ENCODE data around the gene TMEM87A. TPM values are rescaled to one million over a fixed set of nuclear protein-coding genes. Genes with fewer than 3 reads are reported as not detected.
A peak's percentile ranks its signal among the peaks of the same experiment; 100 is the strongest.
"Not testable (repeated sequence)": the region's sequence is repeated elsewhere in the genome, so short reads cannot be mapped to it uniquely, and the experiment has no call there.

TMEM87A gene, protein sequence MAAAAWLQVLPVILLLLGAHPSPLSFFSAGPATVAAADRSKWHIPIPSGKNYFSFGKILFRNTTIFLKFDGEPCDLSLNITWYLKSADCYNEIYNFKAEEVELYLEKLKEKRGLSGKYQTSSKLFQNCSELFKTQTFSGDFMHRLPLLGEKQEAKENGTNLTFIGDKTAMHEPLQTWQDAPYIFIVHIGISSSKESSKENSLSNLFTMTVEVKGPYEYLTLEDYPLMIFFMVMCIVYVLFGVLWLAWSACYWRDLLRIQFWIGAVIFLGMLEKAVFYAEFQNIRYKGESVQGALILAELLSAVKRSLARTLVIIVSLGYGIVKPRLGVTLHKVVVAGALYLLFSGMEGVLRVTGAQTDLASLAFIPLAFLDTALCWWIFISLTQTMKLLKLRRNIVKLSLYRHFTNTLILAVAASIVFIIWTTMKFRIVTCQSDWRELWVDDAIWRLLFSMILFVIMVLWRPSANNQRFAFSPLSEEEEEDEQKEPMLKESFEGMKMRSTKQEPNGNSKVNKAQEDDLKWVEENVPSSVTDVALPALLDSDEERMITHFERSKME
- 25.8 and 27.7 TPM in 2 replicates for total RNA-seq

DNA sequence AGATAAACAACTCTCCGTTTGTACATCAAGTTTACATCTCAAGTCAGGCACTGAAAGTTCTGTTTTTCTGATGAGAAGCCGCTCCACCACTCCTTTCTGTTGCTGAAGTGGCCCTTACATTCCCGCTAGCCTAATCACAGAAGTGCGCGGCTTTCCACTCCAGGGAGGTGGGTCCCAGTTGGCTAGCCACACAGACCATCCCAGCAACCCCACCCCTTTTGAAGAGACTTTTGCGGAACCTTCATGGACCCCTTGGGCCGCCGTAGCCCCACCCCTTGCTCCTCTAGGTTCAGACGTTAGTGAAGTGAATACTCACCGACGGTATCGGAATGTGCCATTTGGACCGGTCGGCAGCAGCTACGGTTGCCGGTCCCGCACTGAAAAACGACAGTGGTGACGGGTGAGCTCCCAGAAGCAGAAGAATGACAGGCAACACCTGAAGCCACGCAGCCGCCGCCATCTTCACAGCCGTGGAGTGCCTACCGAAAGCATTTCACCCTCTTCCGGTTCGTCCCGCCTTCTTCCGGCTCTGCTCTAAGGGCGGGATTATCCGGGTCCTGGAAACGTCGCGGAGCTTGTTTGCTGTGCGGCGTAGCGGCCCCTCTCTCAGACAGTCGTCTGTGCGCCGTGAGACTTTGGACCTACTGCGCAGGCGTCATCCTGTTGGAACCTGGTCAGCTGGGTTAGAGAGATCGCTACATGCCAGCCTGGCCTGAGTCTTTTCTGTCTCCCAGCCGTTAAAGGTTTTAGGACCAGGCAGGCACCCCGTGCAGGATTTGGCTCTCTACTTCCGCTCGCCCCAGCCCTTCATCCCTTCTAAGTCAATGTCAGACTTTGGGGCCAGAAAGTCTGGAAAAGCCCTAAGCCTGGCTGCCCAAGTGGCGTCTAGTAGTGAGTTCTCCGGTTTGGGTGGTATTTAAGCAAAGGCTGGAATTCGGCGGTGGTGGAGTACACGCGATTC is at the start of gene TMEM87A, which contains the start of gene GANC:
TMEM87A (minus strand) TSS at position 495 of the 961 bp plus-strand sequence; CDS start at position 460, 35 bp downstream.
GANC (plus strand) TSS at position 263 of the 961 bp plus-strand sequence. CDS start 1,281 bp downstream, outside the sequence.
- peak; percentile 93 for DNase-seq (ENCODE audit: extremely low read depth, low read depth, low spot score)

DNA sequence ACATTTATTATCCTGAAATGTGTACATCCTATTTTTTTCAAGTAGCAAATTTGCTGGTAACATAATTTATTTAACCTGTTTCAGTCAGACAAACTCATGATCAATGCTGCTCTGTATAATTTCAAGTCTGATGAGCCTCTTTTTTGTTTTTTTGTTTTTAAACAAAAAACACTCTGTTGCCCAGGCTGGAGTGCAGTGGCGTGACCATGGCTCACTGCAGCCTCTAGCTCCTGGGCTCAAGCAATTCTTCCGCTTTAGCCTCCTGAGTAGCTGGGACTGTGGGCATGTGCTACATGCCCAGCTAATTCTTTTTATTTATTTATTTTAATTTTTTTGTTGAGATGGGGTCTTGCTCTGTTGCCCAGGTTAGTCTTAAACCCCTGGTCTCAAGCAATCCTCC is 46.0 kb upstream of the TMEM87A start:
- no peak for DNase-seq (ENCODE audit: extremely low read depth, low read depth, low spot score)

DNA sequence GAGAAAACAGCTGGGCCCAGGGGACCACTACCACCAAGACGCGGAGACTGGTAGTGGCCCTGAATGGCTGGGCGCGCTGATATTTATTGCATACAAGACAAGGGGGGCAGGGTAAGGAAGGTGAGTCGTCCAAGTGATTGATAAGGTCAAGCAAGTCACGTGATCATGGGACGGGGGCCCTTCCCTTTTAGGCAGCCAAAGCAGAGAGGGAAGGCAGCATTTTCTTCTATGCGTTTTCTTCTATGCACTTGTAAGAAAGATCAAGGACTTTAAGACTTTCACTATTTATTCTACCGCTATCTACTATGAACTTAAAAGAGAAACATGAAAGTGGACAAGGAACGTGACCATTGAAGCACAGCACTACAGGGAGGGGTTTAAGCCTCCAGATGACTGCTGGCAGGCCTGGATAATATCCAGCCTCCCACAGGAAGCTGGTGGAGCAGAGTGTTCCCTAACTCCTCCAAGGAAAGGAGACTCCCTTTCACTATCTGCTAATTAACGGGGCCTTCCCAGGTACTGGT is 43.1 kb upstream of the TMEM87A start:
- not testable (repeated sequence) for DNase-seq (ENCODE audit: extremely low read depth, low read depth, low spot score)

DNA sequence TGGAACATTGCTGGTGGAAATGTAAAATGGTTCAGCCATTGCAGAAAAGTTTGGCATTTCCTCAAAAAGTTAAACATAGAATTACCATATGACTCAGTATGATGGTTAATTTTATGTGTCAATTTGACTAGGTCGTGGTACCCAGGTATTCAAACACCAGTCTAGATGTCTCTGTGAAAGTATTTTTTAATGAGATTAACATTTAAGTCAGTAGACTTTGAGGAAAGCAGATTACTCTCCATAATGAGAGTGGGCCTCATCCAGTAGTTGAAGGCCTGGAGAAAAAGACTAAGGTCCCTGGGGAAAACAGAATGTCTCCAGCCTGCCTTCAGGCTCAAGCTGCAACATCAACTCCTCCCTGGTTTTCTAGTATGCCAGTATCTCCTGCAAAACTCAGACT is 42.3 kb upstream of the TMEM87A start:
- DNase-seq (ENCODE audit: extremely low read depth, low read depth, low spot score) = no peak

DNA sequence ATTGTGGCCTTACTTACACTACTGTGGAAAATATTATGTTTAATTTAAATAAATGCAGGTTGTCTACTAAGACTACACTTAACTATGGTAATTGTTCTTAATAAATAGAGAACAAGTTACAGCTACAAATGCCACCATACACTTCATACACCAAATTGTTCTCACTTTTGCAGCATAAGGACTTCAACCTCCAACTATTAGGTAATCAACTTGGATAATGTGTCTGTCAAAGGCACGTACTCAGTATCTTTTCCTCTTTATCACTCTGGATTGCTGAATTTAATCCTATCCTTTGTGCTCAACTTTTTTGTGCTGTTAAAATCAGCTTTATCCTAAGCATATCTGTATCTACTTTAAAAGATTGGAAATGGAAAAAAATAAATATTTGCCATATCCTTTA is 41.6 kb upstream of the TMEM87A start:
- DNase-seq (ENCODE audit: extremely low read depth, low read depth, low spot score) = no peak

DNA sequence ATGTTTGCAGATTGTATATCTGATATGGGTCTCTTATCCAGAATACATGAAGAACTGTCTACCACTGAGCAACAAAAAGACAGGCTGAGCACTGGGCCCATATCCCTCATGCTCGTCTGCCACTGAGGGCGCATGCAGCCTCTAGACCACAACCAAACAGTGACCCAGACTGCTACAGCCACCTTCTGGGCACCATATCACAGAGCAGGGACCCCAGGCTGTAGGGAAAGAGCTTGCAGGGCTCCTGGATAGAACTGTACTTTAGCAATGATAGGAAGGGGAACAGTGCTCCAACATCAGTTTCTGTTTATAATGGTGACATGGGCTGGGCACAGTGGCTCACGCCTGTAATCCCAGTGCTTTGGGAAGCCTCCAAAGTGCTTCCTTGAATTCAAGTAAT is 40.2 kb upstream of the TMEM87A start:
- no peak for DNase-seq (ENCODE audit: extremely low read depth, low read depth, low spot score)

DNA sequence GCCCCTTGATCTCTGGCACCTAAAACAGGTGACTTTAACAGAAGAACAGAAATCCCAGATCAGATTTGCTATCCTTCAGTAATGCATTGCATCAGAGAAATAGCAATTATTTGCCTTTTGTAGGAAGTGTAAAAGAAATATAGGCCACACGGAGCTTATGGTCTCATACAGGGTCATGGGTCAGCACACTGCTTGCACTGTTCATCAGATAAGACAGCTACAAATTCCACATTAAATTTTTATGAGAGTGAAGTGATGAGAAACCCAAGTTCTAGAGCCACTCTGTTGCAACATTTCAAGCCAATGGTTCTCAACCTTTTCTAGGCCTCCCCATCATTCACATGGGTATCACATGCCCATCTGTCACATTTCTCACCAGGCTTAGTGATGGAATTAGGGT is 33.4 kb upstream of the TMEM87A start:
- no peak for DNase-seq (ENCODE audit: extremely low read depth, low read depth, low spot score)

DNA sequence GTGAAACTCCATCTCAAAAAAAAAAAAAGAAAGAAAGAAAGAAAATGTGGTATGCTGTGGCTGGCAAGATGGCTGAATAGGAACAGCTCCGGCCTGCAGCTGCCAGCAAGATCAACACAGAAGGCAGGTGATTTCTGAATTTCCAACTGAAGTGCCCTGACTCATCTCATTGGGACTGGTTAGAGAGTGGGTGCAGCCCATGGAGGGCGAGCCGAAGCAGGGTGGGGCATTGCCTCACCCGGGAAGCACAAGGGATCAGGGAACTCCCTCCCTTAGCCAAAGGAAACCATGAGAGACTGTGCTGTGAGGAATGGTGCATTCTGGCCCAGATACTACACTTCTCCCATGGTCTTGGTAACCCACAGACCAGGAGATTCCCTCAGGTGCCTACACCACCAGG is 27.8 kb upstream of the TMEM87A start:
- DNase-seq (ENCODE audit: extremely low read depth, low read depth, low spot score) = not testable (repeated sequence)

DNA sequence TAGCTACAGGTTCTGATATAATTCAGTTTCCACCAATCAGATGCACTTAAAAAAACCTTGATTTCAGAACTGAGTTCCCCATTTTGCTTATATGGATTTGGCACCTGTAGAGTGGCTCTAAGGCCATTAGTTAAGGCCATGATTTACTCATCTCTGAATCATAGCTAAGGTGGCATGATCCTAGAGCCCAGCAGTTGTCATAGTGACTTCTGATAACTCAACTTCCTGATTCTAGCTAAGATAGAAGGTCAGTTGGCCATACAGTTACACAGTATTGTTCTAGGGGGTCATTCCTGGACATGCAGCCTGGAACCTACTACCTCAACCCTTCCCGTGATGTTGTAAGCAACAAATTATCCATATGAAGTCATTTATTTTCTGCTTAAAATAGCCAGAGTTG is 15.9 kb upstream of the TMEM87A start:
- DNase-seq (ENCODE audit: extremely low read depth, low read depth, low spot score) = no peak

DNA sequence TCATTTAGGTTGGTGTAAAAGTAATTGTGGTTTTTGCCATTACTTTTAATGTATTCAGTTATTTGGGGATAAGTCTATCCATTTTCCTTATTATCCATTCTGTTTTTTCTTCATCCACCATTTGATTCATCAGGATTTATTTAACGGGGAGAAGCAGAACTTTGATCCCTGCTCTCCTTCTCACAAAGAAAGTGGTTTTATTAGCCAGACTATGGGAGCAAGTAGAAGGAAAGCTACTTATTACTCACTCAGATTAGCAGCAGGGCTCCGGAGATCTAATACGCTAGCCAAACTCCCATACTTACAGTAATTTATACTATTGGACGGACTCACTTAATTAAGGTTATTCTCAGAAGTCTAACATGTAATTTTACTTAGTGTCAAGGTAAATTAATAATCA is 14.7 kb upstream of the TMEM87A start:
- DNase-seq (ENCODE audit: extremely low read depth, low read depth, low spot score) = no peak

DNA sequence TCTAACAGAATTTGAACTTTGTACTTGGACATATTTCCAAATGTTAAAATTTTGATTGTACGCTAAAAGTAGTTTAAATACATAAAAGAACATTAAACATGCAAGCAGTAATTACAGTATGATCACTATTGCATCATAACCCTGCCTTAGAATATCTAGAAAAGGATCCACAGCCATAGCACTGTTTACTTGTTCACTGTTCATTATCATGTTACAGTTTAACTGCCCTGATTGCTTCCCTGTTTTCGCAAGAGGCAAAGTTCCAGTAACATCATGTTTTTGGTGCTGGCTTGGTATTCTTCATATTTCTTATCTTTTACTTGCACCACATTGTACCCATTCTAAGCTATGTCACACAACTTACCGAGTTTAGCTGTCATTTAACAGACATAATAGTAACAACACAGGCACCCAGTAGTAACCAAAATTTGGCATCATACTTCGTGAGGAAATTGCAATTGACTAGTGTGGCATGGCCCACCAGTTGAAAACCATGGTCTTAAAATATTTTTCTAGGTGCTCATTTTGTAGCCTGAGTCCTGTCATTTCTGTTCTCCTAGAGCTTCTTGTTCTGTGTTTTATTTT is 13.3 kb upstream of the TMEM87A start:
- no peak for DNase-seq (ENCODE audit: extremely low read depth, low read depth, low spot score)

DNA sequence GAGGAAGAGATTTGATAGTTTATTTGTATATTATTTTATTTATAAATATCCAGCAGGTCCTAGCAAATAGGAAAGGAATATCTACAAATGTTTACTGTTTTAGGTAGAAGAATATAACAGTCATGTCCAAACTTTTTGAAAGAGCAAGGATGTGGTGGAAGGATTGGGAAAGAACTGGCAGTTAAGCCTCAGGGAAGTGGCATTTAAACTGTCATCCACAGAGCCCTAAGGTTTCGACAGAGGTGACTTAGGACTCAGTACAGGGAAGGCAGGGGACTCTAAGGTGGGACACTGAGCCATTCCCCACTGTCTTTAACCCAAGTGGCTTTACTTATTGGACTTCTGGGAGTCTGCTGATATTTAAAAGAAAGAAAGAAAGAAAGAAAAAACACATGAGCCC is 11.8 kb upstream of the TMEM87A start:
- no peak for DNase-seq (ENCODE audit: extremely low read depth, low read depth, low spot score)

DNA sequence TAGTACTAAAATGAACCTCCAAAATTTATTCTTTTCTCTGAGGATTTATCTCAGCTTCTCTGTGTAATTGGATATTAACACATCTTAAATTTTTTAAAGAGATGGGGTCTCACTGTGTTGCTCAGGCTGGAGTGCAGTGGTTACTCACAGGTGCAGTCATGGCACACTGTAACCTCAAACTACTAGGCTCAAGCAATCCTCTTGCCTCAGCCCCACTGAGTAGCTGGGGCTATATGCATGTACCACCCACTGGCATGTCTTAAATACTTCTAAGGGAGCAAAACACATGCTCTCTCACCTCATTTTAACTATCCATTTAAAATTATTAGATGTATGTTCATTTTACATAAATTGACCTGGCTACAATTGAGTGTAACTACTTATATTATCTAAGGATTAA is 11.3 kb upstream of the TMEM87A start:
- no peak for DNase-seq (ENCODE audit: extremely low read depth, low read depth, low spot score)

DNA sequence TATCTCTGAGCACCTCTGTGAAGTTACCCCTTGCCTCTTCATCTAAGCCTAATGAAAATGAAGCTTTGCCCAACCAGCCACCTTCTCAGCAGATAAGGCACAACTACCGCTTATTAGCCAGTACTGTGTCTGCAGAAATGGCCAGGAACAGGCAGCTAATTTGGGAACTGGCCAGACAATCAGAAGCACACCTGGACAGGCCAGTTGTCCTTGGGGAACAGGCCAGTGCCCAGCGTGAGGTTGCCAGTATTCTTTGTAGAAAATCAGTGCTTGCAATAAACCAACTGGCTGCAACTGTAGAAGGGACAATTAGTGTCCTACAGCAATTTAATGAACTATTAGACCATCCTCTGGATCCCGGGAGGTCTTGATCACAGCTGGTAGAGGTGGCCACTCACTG is 10.4 kb upstream of the TMEM87A start:
- DNase-seq (ENCODE audit: extremely low read depth, low read depth, low spot score) = no peak

DNA sequence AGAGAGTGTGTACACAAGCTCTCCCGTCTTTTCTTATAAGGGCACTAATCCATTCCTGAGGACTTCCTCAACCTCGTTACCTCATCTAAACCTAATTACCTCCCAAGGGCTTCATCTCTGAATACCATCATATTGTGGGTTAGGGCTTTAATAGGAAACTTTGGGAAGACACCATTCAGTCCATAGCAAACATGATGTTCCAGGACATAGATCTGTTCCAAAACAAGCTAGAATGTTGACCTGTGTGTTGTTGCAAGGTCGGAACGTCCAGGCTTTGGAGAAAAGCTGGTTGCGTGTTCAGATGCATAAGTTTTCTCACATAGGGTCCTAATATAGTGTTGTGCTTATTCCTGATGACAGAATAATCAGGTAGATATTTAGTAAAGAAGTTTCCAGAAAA is 9.7 kb upstream of the TMEM87A start:
- DNase-seq (ENCODE audit: extremely low read depth, low read depth, low spot score) = no peak

DNA sequence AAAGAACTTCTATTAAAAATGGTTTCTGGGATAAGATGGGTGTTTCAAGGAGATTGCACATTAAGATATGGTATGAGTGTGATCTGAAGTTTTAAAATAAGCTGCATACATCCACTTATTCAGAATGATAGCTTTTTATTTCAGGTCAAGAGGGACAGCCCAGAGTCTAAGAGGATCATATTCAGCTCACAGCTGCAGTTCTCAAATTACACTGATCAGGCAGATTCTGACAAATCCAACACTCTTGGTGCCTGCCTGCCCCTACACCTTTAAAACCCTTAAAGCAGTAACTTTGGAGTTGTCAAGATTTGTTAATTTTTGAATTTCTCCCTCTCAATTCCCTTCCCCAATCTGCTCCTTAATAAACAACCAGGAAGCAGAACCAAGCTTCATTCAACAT is 9.1 kb upstream of the TMEM87A start:
- DNase-seq (ENCODE audit: extremely low read depth, low read depth, low spot score) = no peak

DNA sequence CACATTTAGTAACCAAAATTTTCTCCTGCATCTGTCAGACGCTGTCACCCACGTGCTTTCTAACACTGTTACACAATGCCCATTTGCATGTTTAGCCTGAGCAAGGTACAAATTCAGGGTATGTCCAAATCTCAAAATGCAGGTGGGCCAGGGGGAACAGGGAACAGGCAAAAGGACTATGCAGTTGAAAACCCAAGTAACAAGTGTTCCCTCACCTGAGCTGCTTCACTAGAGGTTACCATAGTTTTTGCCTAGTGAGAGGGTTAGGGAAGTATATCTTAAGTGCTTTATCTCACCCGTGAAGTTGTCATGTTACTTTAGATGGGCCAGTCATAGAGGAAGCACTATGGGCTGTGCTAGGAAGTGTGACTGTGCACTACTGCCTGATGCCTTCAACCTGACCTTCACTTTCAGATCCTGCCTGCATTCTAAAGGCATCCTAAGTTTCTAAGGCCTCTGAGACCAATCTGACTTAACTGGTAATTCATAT is 6.0 kb upstream of the TMEM87A start:
- DNase-seq (ENCODE audit: extremely low read depth, low read depth, low spot score) = no peak

DNA sequence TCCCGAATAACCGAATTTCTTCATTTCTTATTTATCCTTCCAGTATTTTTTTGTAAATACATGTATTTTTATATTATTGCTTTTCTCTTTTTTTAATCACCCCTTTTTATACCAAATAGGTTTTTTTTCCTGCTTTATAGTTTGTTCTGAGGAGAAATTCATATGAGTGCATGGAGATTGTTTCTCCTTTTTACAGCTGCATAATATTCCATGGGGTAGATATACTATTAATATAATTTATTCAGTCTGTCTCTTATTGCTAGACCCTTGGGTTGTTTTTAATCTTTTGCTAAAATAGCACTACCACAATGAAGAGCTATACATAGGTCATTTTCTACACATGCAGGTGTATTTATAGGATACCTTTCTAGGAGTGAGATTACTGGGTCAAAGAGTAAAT is 3.5 kb upstream of the TMEM87A start:
- no peak for DNase-seq (ENCODE audit: extremely low read depth, low read depth, low spot score)

DNA sequence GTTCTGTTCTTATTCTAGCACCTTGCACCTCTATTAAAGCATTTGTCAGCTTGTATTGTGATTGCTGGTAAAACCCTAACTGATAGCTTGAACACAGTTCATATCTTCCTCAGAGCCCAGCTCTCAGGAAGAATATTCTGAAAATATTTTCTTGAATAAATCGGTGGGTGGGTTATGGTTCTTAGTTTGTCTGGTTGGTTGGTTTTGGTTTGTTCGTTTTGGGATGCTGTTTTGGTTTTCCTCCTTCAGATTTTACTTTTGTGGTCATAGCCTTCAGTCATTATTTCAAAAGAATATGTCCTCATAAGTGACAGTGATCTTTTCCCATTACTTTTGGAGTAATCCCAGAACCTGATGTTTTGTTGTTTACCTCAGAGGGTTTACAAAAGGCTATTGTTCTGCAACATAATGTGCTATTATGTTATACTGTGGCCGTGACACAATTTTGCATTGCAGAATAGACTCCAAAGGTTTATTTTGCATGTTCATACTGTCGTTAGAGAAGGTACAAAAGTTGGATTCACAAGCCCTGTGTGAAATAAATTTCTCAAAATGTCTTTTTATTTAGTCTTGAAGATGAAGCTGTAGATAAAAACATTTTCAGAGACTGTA is 2.7 kb upstream of the TMEM87A start:
- DNase-seq (ENCODE audit: extremely low read depth, low read depth, low spot score) = no peak

DNA sequence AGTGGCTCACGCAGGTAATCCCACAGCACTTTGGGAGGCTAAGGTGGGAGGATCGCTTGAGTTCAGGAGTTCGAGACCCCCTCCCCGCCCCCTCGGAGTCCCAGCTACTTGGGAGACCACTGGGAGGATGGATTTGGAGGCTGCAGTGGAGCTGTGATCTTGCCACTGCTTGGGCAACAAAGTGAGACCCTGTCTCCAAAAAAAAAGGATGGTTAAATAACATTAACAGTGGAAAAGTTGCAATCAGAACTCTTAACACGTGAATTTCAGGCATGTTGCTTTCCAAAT is 1.4 kb upstream of the TMEM87A start:
- no peak for DNase-seq (ENCODE audit: extremely low read depth, low read depth, low spot score)

All from glomerular endothelial cell (primary cell).